Trophoblast cell (in vitro differentiated cells and primary cell): Measurements from ENCODE around the gene LDLRAD4.

Source experiments
- DNase-seq, 2 donors: peaks; one replicate each; pipeline ENCODE4 v3.0.0-alpha.2; 2016
- H2AFZ ChIP-seq: 2 replicates; pipeline ENCODE4 v1.6.1; 2013; ENCODE audit warnings: low read length, moderate library complexity, mild to moderate bottlenecking; ENCODE audit not compliant: insufficient read depth, poor library complexity
- H2AK5ac ChIP-seq: 2 replicates; pipeline ENCODE4 v1.6.1; 2013; ENCODE audit warnings: mild to moderate bottlenecking, low read length
- H2BK120ac ChIP-seq: 2 replicates; pipeline ENCODE4 v1.6.1; 2013; ENCODE audit warnings: low read length, mild to moderate bottlenecking, moderate library complexity; ENCODE audit not compliant: insufficient read depth, poor library complexity
- H2BK12ac ChIP-seq: 2 replicates; pipeline ENCODE4 v1.6.1; 2013; ENCODE audit warnings: mild to moderate bottlenecking, low read length, moderate library complexity
- H2BK5ac ChIP-seq: 2 replicates; pipeline ENCODE4 v1.6.1; 2013; ENCODE audit warnings: low read length, low read depth, moderate library complexity, mild to moderate bottlenecking; ENCODE audit not compliant: poor library complexity
- H3K14ac ChIP-seq: 2 replicates; pipeline ENCODE4 v1.6.1; 2013; ENCODE audit warnings: mild to moderate bottlenecking, low read length
- H3K18ac ChIP-seq: 2 replicates; pipeline ENCODE4 v1.6.1; 2013; ENCODE audit warnings: mild to moderate bottlenecking, low read length
- H3K23ac ChIP-seq: 2 replicates; pipeline ENCODE4 v1.6.1; 2013; ENCODE audit warnings: low read length
- H3K27ac ChIP-seq: 2 replicates; pipeline ENCODE4 v1.5.1; 2013; ENCODE audit warnings: low read depth, mild to moderate bottlenecking, inconsistent platforms, low read length, moderate library complexity
- H3K27me3 ChIP-seq: 2 replicates; pipeline ENCODE4 v1.6.1; 2013; ENCODE audit warnings: inconsistent platforms, mild to moderate bottlenecking, low read length, moderate library complexity; ENCODE audit not compliant: insufficient read depth
- H3K36me3 ChIP-seq, 2 experiments: 1 replicate in 1 of 2; 2 replicates in 1 of 2; pipeline ENCODE4 v1.6.1; 2013; ENCODE audit warnings: low read length in 2 of 2, mild to moderate bottlenecking in 2 of 2, moderate library complexity in 1 of 2; ENCODE audit not compliant: insufficient read depth in 2 of 2, control insufficient read depth in 1 of 2
- H3K4ac ChIP-seq: 2 replicates; pipeline ENCODE4 v1.6.1; 2013; ENCODE audit warnings: low read depth, mild to moderate bottlenecking, low read length, moderate library complexity
- H3K4me1 ChIP-seq, 2 experiments: 1 replicate in 1 of 2; 2 replicates in 1 of 2; pipeline ENCODE4 v1.6.1; 2013; ENCODE audit warnings: low read length in 2 of 2, mild to moderate bottlenecking in 2 of 2, moderate library complexity in 1 of 2; ENCODE audit not compliant: insufficient read depth in 2 of 2, control insufficient read depth in 1 of 2
- H3K4me2 ChIP-seq: 2 replicates; pipeline ENCODE4 v1.6.1; 2013; ENCODE audit warnings: inconsistent platforms, mild to moderate bottlenecking, low read length, moderate library complexity
- H3K4me3 ChIP-seq: 2 replicates; pipeline ENCODE4 v1.5.1; 2013; ENCODE audit warnings: mild to moderate bottlenecking, low read depth, low read length, inconsistent platforms
- H3K79me1 ChIP-seq: one replicate; pipeline ENCODE4 v1.6.1; 2013; ENCODE audit warnings: low read length
- H3K79me2 ChIP-seq: 2 replicates; pipeline ENCODE4 v1.6.1; 2013; ENCODE audit warnings: low read length, mild to moderate bottlenecking; ENCODE audit not compliant: control insufficient read depth, insufficient read depth, poor library complexity
- H3K9ac ChIP-seq: 2 replicates; pipeline ENCODE4 v1.6.1; 2013; ENCODE audit warnings: mild to moderate bottlenecking, low read length
- H3K9me3 ChIP-seq: 2 replicates; pipeline ENCODE4 v1.6.1; 2013; ENCODE audit warnings: low read depth, mild to moderate bottlenecking, control low read depth, inconsistent platforms, low read length; ENCODE audit not compliant: insufficient read depth
- H4K12ac ChIP-seq: 2 replicates; pipeline ENCODE4 v1.6.1; 2013; ENCODE audit warnings: low read depth, mild to moderate bottlenecking, low read length, moderate library complexity
- H4K8ac ChIP-seq: 2 replicates; pipeline ENCODE4 v1.6.1; 2013; ENCODE audit warnings: low read depth, mild to moderate bottlenecking, low read length, moderate library complexity
- H4K91ac ChIP-seq: one replicate; pipeline ENCODE4 v1.6.1; 2013; ENCODE audit warnings: low read depth, mild to moderate bottlenecking, low read length, moderate library complexity
- WGBS: extraction: QIAGEN DNeasy Blood & Tissue Kit; methylation state at CpG from one replicate; pipeline ENCODE4 v1.1.7; 2013; ENCODE audit warnings: missing lambda C conversion rate; ENCODE audit not compliant: insufficient read length, insufficient coverage; ENCODE audit errors: extremely low coverage; 5-methylcytosine and 5-hydroxymethylcytosine counted together

LDLRAD4 gene

GRCh38 chr18:13412901-13413300, 194.3 kb downstream of the LDLRAD4 start:
- no peak overlapping the region for H3K23ac ChIP-seq
- H3K18ac ChIP-seq = no peak overlapping the region
- H3K36me3 ChIP-seq = no peaks in the 10 kb centered on the region
- H3K79me2 ChIP-seq = no peaks in the 10 kb centered on the region
- H3K14ac ChIP-seq = no peak overlapping the region
- no peak overlapping the region for H3K9ac ChIP-seq
- peaks cover 4% of the 10 kb centered on the region for H3K9me3 ChIP-seq
- no peak overlapping the region for H2BK120ac ChIP-seq
- no peak for DNase-seq
- H3K4me1 ChIP-seq = no peaks in the 10 kb centered on the region
- H3K4ac ChIP-seq = no peak overlapping the region
- H2AK5ac ChIP-seq = no peak overlapping the region
- H3K79me1 ChIP-seq = no peaks in the 10 kb centered on the region
- no peak overlapping the region for H2BK5ac ChIP-seq
- no peak overlapping the region for H3K27ac ChIP-seq
- H3K4me3 ChIP-seq = no peak overlapping the region
- H4K8ac ChIP-seq = no peak overlapping the region
- H4K91ac ChIP-seq = no peak overlapping the region
- H2BK12ac ChIP-seq = no peak overlapping the region
- no peak overlapping the region for H3K4me2 ChIP-seq
- WGBS = no CpG with 5 or more reads among the region's 8 CpGs
- no peak overlapping the region for H2AFZ ChIP-seq
- no peak overlapping the region for H4K12ac ChIP-seq
- H3K27me3 ChIP-seq = no peaks in the 10 kb centered on the region

GRCh38 chr18:13414102-13414501, 195.5 kb downstream of the LDLRAD4 start:
- Histone ChIP-seq H3K9ac (no peak overlapping the region), H4K8ac (no peak overlapping the region), H3K4ac (no peak overlapping the region), H3K18ac (no peak overlapping the region), H3K4me1 (no peaks in the 10 kb centered on the region), H2BK12ac (no peak overlapping the region), H3K27me3 (no peaks in the 10 kb centered on the region), H4K91ac (no peak overlapping the region), H3K9me3 (peaks cover 4% of the 10 kb centered on the region), H3K27ac (no peak overlapping the region), H2BK120ac (no peak overlapping the region), H3K79me1 (no peaks in the 10 kb centered on the region), H2BK5ac (no peak overlapping the region), H3K36me3 (no peaks in the 10 kb centered on the region), H2AFZ (no peak overlapping the region), H3K23ac (no peak overlapping the region), H3K4me3 (no peak overlapping the region), H4K12ac (no peak overlapping the region), H3K14ac (no peak overlapping the region), H2AK5ac (no peak overlapping the region), H3K4me2 (no peak overlapping the region), H3K79me2 (no peaks in the 10 kb centered on the region)
- no CpG with 5 or more reads among the region's 2 CpGs for WGBS
- no peak for DNase-seq

- no peak for DNase-seq
These were observed 196.0 kb downstream of the LDLRAD4 start for GRCh38 chr18:13414521-13414920.

GRCh38 chr18:13415736-13416135, 197.2 kb downstream of the LDLRAD4 start:
- H4K91ac ChIP-seq = no peak overlapping the region
- no peak overlapping the region for H3K4me3 ChIP-seq
- no peak overlapping the region for H2BK5ac ChIP-seq
- H3K9ac ChIP-seq = no peak overlapping the region
- H3K36me3 ChIP-seq = peaks cover 0 to 1% of the 10 kb centered on the region in 2 experiments
- H4K12ac ChIP-seq = no peak overlapping the region
- no peak overlapping the region for H3K27ac ChIP-seq
- H2BK120ac ChIP-seq = no peak overlapping the region
- no peak overlapping the region for H3K4me2 ChIP-seq
- no peak for DNase-seq
- no peak overlapping the region for H3K23ac ChIP-seq
- no peak overlapping the region for H4K8ac ChIP-seq
- H2BK12ac ChIP-seq = no peak overlapping the region
- no peak overlapping the region for H3K14ac ChIP-seq
- H3K79me1 ChIP-seq = no peaks in the 10 kb centered on the region
- H2AFZ ChIP-seq = no peak overlapping the region
- H3K18ac ChIP-seq = no peak overlapping the region
- no peaks in the 10 kb centered on the region for H3K27me3 ChIP-seq
- no CpG with 5 or more reads among the region's 12 CpGs for WGBS
- H3K79me2 ChIP-seq = no peaks in the 10 kb centered on the region
- peaks cover 4% of the 10 kb centered on the region for H3K9me3 ChIP-seq
- no peak overlapping the region for H2AK5ac ChIP-seq
- H3K4ac ChIP-seq = no peak overlapping the region
- H3K4me1 ChIP-seq = no peaks in the 10 kb centered on the region

More at GRCh38 chr18:13414521-13414920, 196.0 kb downstream of the LDLRAD4 start:
- no peak overlapping the region for H3K18ac ChIP-seq
- no peak overlapping the region for H2BK120ac ChIP-seq
- no peak overlapping the region for H3K9ac ChIP-seq
- no peaks in the 10 kb centered on the region for H3K27me3 ChIP-seq
- peaks cover 4% of the 10 kb centered on the region for H3K9me3 ChIP-seq
- no peak overlapping the region for H2AFZ ChIP-seq
- no peaks in the 10 kb centered on the region for H3K79me2 ChIP-seq
- H4K8ac ChIP-seq = no peak overlapping the region
- H4K12ac ChIP-seq = no peak overlapping the region
- no peaks in the 10 kb centered on the region for H3K79me1 ChIP-seq
- no peak overlapping the region for H3K4ac ChIP-seq
- H3K36me3 ChIP-seq = no peaks in the 10 kb centered on the region
- H3K14ac ChIP-seq = no peak overlapping the region
- no peak overlapping the region for H2BK12ac ChIP-seq
- no peaks in the 10 kb centered on the region for H3K4me1 ChIP-seq
- no peak overlapping the region for H3K4me3 ChIP-seq
- H3K27ac ChIP-seq = no peak overlapping the region
- no peak overlapping the region for H2BK5ac ChIP-seq
- no CpG with 5 or more reads among the region's 4 CpGs for WGBS
- no peak overlapping the region for H4K91ac ChIP-seq
- no peak overlapping the region for H3K4me2 ChIP-seq
- H3K23ac ChIP-seq = no peak overlapping the region
- H2AK5ac ChIP-seq = no peak overlapping the region
